ENCODE results near the gene ZNF609. TPM values are rescaled to one million over a fixed set of nuclear protein-coding genes. Genes with fewer than 3 reads are reported as not detected.

The ZNF609 gene
- total RNA-seq, 4 donors from 2014 or later: 10.3 to 16.5 (median 12.4) TPM

GRCh38 chr15:64713592-64713991 lies 253.2 kb downstream of the ZNF609 start:
- TF ChIP-seq POLR2A (IDR thresholded peaks at IDR 0.05) (no peak), CTCF (IDR thresholded peaks at IDR 0.05 in 4 of 5, conservative IDR thresholded peaks at IDR 0.05 in 1 of 5) (no peak)
- Histone ChIP-seq H3K27ac (no peak overlapping the region), H3K9me3 (no peaks in the 10 kb centered on the region), H3K36me3 (no peaks in the 10 kb centered on the region), H3K27me3 (no peaks in the 10 kb centered on the region), H3K4me1 (peaks cover 7 to 10% of the 10 kb centered on the region in 2 donors), H3K4me3 (no peak overlapping the region)
- ATAC-seq: no peak
- no peak for DNase-seq
- intact Hi-C loops (cut with DNase I; ENCODE audit: low total_unique reads) (no loop called here), in situ Hi-C loops (cut with MboI; ENCODE audit: low sequenced_read_pairs in 4 of 4) (no loop called here)

- in situ Hi-C loops (cut with MboI; ENCODE audit: low sequenced_read_pairs in 4 of 4) (no loop called here), intact Hi-C loops (cut with DNase I; ENCODE audit: low total_unique reads) (no loop called here)
- no peak overlapping the region for H3K27ac ChIP-seq
- H3K4me1 ChIP-seq: peaks cover 12 to 21% of the 10 kb centered on the region in 2 donors
- no peaks in the 10 kb centered on the region for H3K27me3 ChIP-seq
- no peak for DNase-seq
- no peak overlapping the region for H3K4me3 ChIP-seq
- TF ChIP-seq POLR2A (IDR thresholded peaks at IDR 0.05) (no peak), CTCF (IDR thresholded peaks at IDR 0.05 in 4 of 5, conservative IDR thresholded peaks at IDR 0.05 in 1 of 5) (no peak)
- no peak for ATAC-seq
- H3K9me3 ChIP-seq: no peaks in the 10 kb centered on the region
- no peaks in the 10 kb centered on the region for H3K36me3 ChIP-seq
Observed at GRCh38 chr15:64716452-64716851, 256.1 kb downstream of the ZNF609 start.

GRCh38 chr15:64717130-64717529 lies 256.8 kb downstream of the ZNF609 start:
- peak overlapping the region; percentile 69 to 82 (median 77) for H3K27ac ChIP-seq
- no peaks in the 10 kb centered on the region for H3K36me3 ChIP-seq
- H3K27me3 ChIP-seq: no peaks in the 10 kb centered on the region
- no peak for DNase-seq
- no peak for TF ChIP-seq POLR2A (IDR thresholded peaks at IDR 0.05)
- no peak for TF ChIP-seq CTCF (IDR thresholded peaks at IDR 0.05 in 4 of 5, conservative IDR thresholded peaks at IDR 0.05 in 1 of 5)
- intact Hi-C loops (cut with DNase I; ENCODE audit: low total_unique reads) (no loop called here), in situ Hi-C loops (cut with MboI; ENCODE audit: low sequenced_read_pairs in 4 of 4) (no loop called here)
- no peaks in the 10 kb centered on the region for H3K9me3 ChIP-seq
- H3K4me3 ChIP-seq: no peak overlapping the region
- peaks cover 12 to 21% of the 10 kb centered on the region in 2 donors for H3K4me1 ChIP-seq
- ATAC-seq: no peak

- Histone ChIP-seq H3K4me1 (peaks cover 12 to 21% of the 10 kb centered on the region in 2 donors), H3K27me3 (no peaks in the 10 kb centered on the region), H3K9me3 (no peaks in the 10 kb centered on the region), H3K4me3 (peak overlapping the region; percentile 7 to 41 (median 35)), H3K36me3 (no peaks in the 10 kb centered on the region), H3K27ac (peak overlapping the region; percentile 69 to 82 (median 77))
- ATAC-seq (no peak), DNase-seq (no peak)
- in situ Hi-C loops (cut with MboI; ENCODE audit: low sequenced_read_pairs in 4 of 4): no loop called here
- TF ChIP-seq POLR2A (IDR thresholded peaks at IDR 0.05) (no peak), CTCF (IDR thresholded peaks at IDR 0.05 in 4 of 5, conservative IDR thresholded peaks at IDR 0.05 in 1 of 5) (no peak)
- intact Hi-C loops (cut with DNase I; ENCODE audit: low total_unique reads): no loop called here
Observed at GRCh38 chr15:64717735-64718495, 257.5 kb downstream of the ZNF609 start.

Measured in gastrocnemius medialis (tissue), 4 donors.